GM23338 (cell line): ENCODE data around the gene TBC1D8B. TPM values are rescaled to one million over a fixed set of nuclear protein-coding genes. Genes with fewer than 3 reads are reported as not detected.

ENCODE experiments used
- ATAC-seq: fragments of 200-7000 bp; cut with Tn5 transposase; 3 replicates; pipeline ENCODE4 v1.9.1; 2020
- DNase-seq: peaks from one replicate; pipeline ENCODE4 v3.0.0-alpha.2; 2015; ENCODE audit warnings: low spot score
- H2AFZ ChIP-seq: fragments of 200-600 bp; sonication (generic); 2 replicates; pipeline ENCODE4 v1.8.0; 2016; ENCODE audit warnings: antibody characterized with exemption, mild to moderate bottlenecking, moderate library complexity
- H3F3A ChIP-seq: fragments of 200-600 bp; sonication (generic); replicated peaks from 2 replicates; pipeline ENCODE4 v1.8.0; 2017; ENCODE audit warnings: antibody characterized with exemption, mixed run types, low read depth
- H3K27ac ChIP-seq: fragments of 200-600 bp; sonication (generic); 2 replicates; pipeline ENCODE4 v1.6.1; 2016; ENCODE audit warnings: low read depth
- H3K27me3 ChIP-seq: fragments of 200-600 bp; sonication (generic); 2 replicates; pipeline ENCODE4 v1.8.0; 2016; ENCODE audit warnings: mild to moderate bottlenecking, mixed run types, moderate library complexity; ENCODE audit not compliant: insufficient read depth
- H3K36me3 ChIP-seq: fragments of 200-600 bp; sonication (generic); 2 replicates; pipeline ENCODE4 v1.8.0; 2016; ENCODE audit warnings: mild to moderate bottlenecking; ENCODE audit not compliant: insufficient read depth
- H3K4me1 ChIP-seq: fragments of 200-600 bp; sonication (generic); 2 replicates; pipeline ENCODE4 v1.8.0; 2016; ENCODE audit warnings: mild to moderate bottlenecking, moderate library complexity; ENCODE audit not compliant: insufficient read depth
- H3K4me2 ChIP-seq: fragments of 200-600 bp; sonication (generic); 2 replicates; pipeline ENCODE4 v1.7.1; 2017; ENCODE audit warnings: mixed run types
- H3K4me3 ChIP-seq: fragments of 200-600 bp; sonication (generic); 2 replicates; pipeline ENCODE4 v1.6.1; 2016; ENCODE audit warnings: mixed run types
- H3K79me2 ChIP-seq: fragments of 200-600 bp; sonication (generic); replicated peaks from 2 replicates; pipeline ENCODE4 v1.8.0; 2017; ENCODE audit warnings: mild to moderate bottlenecking; ENCODE audit not compliant: insufficient read depth
- H3K9me2 ChIP-seq: fragments of 200-600 bp; sonication (generic); 2 replicates; pipeline ENCODE4 v1.8.0; 2017; ENCODE audit not compliant: insufficient read depth
- H4K20me1 ChIP-seq: fragments of 200-600 bp; sonication (generic); replicated peaks from 2 replicates; pipeline ENCODE4 v1.8.0; 2017; ENCODE audit warnings: mild to moderate bottlenecking; ENCODE audit not compliant: insufficient read depth
- H3K27ac Mint-ChIP-seq: 2 replicates; pipeline ENCODE4 v1.8.0; 2020; ENCODE audit warnings: inconsistent platforms, mild to moderate bottlenecking, moderate library complexity, mixed read lengths
- H3K27me3 Mint-ChIP-seq: 3 replicates; pipeline ENCODE4 v1.8.0; 2022; ENCODE audit warnings: low read depth, mild to moderate bottlenecking, moderate library complexity, mixed read lengths, inconsistent platforms; ENCODE audit not compliant: insufficient read depth, poor library complexity
- H3K36me3 Mint-ChIP-seq: 3 replicates; pipeline ENCODE4 v1.8.0; 2021; ENCODE audit warnings: low read depth, mild to moderate bottlenecking, inconsistent platforms, moderate library complexity, mixed read lengths
- H3K4me1 Mint-ChIP-seq: 3 replicates; pipeline ENCODE4 v1.8.0; 2020; ENCODE audit warnings: mild to moderate bottlenecking, inconsistent platforms, mixed read lengths
- H3K4me3 Mint-ChIP-seq: 3 replicates; pipeline ENCODE4 v1.8.0; 2021; ENCODE audit warnings: moderate library complexity, mild to moderate bottlenecking, inconsistent platforms, mixed read lengths
- H3K9me3 Mint-ChIP-seq: 3 replicates; pipeline ENCODE4 v1.8.0; 2020; ENCODE audit warnings: moderate library complexity, mild to moderate bottlenecking, inconsistent platforms, mixed read lengths
- CREB1 ChIP-seq: fragments of 250-450 bp; sonication (Bioruptor Pico); IDR thresholded peaks from 2 replicates; pipeline ENCODE4 v1.5.0; 2020; ENCODE audit warnings: low read depth, mild to moderate bottlenecking, moderate library complexity
- EZH2phosphoT487 ChIP-seq: fragments of 200-600 bp; sonication (generic); IDR thresholded peaks from one replicate; pipeline ENCODE4 v1.8.1; 2018; ENCODE audit warnings: antibody characterized with exemption; ENCODE audit not compliant: unreplicated experiment
- JUNB ChIP-seq: IDR thresholded peaks from one replicate; pipeline ENCODE4 v1.6.1; 2016; ENCODE audit warnings: antibody characterized with exemption; ENCODE audit not compliant: unreplicated experiment
- POLR2AphosphoS5 ChIP-seq: IDR thresholded peaks from 2 replicates; pipeline ENCODE4 v1.6.1; 2016; ENCODE audit warnings: antibody characterized with exemption, low read depth
- STAT1 ChIP-seq: IDR thresholded peaks from one replicate; pipeline ENCODE4 v1.6.1; 2016; ENCODE audit warnings: antibody characterized with exemption; ENCODE audit not compliant: unreplicated experiment
- ZNF114 ChIP-seq: fragments of 250-450 bp; sonication (Bioruptor Pico); IDR thresholded peaks from 2 replicates; pipeline ENCODE4 v1.5.0; 2020; ENCODE audit warnings: mild to moderate bottlenecking, moderate library complexity
- ZNF331 ChIP-seq: fragments of 250-450 bp; sonication (Bioruptor Pico); IDR thresholded peaks from 2 replicates; pipeline ENCODE4 v1.5.0; 2020; ENCODE audit warnings: low read depth, mild to moderate bottlenecking, moderate library complexity
- polyA plus RNA-seq: library from polyadenylated mRNA; unstranded; fragments of >200 nt; fragmentation: Nextera tagmentation; extraction: Ambion mirVana; gene quantifications from 2 replicates; pipeline ENCODE4 v1.2.1, GENCODE V29; 2016
- total RNA-seq: library from RNA; depleted of rRNA; stranded (reverse); fragments of >200 nt; shearing (Covaris generic); gene quantifications from 2 replicates; pipeline ENCODE4 v1.2.3, GENCODE V29; 2014
- TF ChIP-seq, protein P1 (sequence below): fragments of 250-450 bp; sonication (Bioruptor Pico); IDR thresholded peaks from 2 replicates; pipeline ENCODE4 v1.5.0; 2020; ENCODE audit warnings: mild to moderate bottlenecking, moderate library complexity
- TF ChIP-seq, protein P2 (sequence below): IDR thresholded peaks from one replicate; pipeline ENCODE4 v1.6.1; 2018; ENCODE audit warnings: antibody characterized with exemption; ENCODE audit not compliant: unreplicated experiment
- TF ChIP-seq, protein P3 (sequence below): IDR thresholded peaks from 2 replicates; pipeline ENCODE4 v1.6.1; 2016; ENCODE audit warnings: antibody characterized with exemption
- TF ChIP-seq, protein P4 (sequence below), 2 experiments: fragments of 200-600 bp in 1 of 2; sonication (generic) in 1 of 2; conservative IDR thresholded peaks; 2 replicates each; pipeline versions ENCODE4 v1.5.1 to v1.6.1; 2016 to 2017; ENCODE audit warnings: antibody characterized with exemption in 2 of 2, low read depth in 2 of 2, mild to moderate bottlenecking in 2 of 2, moderate library complexity in 1 of 2

TBC1D8B gene
- total and polyA plus RNA-seq, 2 experiments from 2014 or later, result 5.5 to 7.6 TPM

DNA sequence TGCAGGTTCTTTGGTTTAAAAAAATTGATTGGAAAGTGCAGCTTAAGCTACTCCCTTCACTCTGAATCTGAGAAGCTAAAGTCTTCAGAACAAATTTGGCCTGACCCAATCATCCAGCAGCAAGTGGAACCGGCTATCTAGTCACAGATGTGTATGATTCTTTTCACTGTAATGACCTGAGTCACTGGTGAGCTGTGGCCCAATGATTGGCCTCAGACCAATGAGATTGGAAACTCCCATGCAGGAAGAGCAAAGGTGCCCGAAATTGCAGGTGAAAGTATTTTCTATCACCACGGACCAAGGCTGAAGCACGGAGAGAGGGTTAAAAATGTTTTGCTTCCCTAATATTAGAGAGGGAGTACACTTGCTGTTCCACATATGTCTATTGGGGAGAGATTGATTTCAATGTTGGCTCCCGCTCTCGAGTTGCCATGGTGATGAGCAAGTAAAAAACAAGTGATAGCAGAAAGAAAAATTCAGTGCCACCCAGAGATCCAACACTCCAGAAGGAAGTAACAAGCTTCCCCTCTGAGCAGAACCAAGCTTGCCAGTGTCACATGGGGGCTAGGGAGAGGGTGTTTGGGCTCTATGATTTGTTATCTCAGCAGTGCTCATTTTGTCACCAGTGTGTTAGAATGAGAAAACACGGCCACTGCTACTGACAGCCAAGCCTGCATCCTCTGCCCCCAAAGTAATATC, 89.4 kb downstream of the TBC1D8B start:
- H3F3A ChIP-seq, result no peaks in the 10 kb centered on the region
- H2AFZ ChIP-seq, result no peak overlapping the region
- no peak overlapping the region for H3K4me2 ChIP-seq
- Mint-ChIP-seq H3K4me1 (no peaks in the 10 kb centered on the region), H3K27ac (no peak overlapping the region), H3K36me3 (no peaks in the 10 kb centered on the region), H3K9me3 (no peaks in the 10 kb centered on the region), H3K4me3 (no peak overlapping the region), H3K27me3 (peaks cover 2% of the 10 kb centered on the region)
- DNase-seq (no peak), ATAC-seq (no peak)
- no peaks in the 10 kb centered on the region for H3K9me2 ChIP-seq
- H3K4me3 ChIP-seq, result no peak overlapping the region
- no peaks in the 10 kb centered on the region for H3K79me2 ChIP-seq
- H3K36me3 ChIP-seq, result no peaks in the 10 kb centered on the region
- TF ChIP-seq STAT1 (no peak), ZNF331 (CRISPR knock-in tag) (no peak), EZH2phosphoT487 (no peak), JUNB (no peak), POLR2AphosphoS5 (no peak), ZNF114 (CRISPR knock-in tag) (no peak), CREB1 (CRISPR knock-in tag) (no peak)
- TF ChIP-seq, protein P1, sequence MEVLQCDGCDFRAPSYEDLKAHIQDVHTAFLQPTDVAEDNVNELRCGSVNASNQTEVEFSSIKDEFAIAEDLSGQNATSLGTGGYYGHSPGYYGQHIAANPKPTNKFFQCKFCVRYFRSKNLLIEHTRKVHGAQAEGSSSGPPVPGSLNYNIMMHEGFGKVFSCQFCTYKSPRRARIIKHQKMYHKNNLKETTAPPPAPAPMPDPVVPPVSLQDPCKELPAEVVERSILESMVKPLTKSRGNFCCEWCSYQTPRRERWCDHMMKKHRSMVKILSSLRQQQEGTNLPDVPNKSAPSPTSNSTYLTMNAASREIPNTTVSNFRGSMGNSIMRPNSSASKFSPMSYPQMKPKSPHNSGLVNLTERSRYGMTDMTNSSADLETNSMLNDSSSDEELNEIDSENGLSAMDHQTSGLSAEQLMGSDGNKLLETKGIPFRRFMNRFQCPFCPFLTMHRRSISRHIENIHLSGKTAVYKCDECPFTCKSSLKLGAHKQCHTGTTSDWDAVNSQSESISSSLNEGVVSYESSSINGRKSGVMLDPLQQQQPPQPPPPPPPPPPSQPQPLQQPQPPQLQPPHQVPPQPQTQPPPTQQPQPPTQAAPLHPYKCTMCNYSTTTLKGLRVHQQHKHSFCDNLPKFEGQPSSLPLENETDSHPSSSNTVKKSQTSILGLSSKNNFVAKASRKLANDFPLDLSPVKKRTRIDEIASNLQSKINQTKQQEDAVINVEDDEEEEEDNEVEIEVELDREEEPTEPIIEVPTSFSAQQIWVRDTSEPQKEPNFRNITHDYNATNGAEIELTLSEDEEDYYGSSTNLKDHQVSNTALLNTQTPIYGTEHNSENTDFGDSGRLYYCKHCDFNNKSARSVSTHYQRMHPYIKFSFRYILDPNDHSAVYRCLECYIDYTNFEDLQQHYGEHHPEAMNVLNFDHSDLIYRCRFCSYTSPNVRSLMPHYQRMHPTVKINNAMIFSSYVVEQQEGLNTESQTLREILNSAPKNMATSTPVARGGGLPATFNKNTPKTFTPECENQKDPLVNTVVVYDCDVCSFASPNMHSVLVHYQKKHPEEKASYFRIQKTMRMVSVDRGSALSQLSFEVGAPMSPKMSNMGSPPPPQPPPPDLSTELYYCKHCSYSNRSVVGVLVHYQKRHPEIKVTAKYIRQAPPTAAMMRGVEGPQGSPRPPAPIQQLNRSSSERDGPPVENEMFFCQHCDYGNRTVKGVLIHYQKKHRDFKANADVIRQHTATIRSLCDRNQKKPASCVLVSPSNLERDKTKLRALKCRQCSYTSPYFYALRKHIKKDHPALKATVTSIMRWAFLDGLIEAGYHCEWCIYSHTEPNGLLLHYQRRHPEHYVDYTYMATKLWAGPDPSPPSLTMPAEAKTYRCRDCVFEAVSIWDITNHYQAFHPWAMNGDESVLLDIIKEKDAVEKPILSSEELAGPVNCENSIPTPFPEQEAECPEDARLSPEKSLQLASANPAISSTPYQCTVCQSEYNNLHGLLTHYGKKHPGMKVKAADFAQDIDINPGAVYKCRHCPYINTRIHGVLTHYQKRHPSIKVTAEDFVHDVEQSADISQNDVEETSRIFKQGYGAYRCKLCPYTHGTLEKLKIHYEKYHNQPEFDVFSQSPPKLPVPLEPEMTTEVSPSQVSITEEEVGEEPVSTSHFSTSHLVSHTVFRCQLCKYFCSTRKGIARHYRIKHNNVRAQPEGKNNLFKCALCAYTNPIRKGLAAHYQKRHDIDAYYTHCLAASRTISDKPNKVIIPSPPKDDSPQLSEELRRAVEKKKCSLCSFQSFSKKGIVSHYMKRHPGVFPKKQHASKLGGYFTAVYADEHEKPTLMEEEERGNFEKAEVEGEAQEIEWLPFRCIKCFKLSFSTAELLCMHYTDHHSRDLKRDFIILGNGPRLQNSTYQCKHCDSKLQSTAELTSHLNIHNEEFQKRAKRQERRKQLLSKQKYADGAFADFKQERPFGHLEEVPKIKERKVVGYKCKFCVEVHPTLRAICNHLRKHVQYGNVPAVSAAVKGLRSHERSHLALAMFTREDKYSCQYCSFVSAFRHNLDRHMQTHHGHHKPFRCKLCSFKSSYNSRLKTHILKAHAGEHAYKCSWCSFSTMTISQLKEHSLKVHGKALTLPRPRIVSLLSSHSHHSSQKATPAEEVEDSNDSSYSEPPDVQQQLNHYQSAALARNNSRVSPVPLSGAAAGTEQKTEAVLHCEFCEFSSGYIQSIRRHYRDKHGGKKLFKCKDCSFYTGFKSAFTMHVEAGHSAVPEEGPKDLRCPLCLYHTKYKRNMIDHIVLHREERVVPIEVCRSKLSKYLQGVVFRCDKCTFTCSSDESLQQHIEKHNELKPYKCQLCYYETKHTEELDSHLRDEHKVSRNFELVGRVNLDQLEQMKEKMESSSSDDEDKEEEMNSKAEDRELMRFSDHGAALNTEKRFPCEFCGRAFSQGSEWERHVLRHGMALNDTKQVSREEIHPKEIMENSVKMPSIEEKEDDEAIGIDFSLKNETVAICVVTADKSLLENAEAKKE (CRISPR knock-in tag), result no peak
- TF ChIP-seq, protein P2, sequence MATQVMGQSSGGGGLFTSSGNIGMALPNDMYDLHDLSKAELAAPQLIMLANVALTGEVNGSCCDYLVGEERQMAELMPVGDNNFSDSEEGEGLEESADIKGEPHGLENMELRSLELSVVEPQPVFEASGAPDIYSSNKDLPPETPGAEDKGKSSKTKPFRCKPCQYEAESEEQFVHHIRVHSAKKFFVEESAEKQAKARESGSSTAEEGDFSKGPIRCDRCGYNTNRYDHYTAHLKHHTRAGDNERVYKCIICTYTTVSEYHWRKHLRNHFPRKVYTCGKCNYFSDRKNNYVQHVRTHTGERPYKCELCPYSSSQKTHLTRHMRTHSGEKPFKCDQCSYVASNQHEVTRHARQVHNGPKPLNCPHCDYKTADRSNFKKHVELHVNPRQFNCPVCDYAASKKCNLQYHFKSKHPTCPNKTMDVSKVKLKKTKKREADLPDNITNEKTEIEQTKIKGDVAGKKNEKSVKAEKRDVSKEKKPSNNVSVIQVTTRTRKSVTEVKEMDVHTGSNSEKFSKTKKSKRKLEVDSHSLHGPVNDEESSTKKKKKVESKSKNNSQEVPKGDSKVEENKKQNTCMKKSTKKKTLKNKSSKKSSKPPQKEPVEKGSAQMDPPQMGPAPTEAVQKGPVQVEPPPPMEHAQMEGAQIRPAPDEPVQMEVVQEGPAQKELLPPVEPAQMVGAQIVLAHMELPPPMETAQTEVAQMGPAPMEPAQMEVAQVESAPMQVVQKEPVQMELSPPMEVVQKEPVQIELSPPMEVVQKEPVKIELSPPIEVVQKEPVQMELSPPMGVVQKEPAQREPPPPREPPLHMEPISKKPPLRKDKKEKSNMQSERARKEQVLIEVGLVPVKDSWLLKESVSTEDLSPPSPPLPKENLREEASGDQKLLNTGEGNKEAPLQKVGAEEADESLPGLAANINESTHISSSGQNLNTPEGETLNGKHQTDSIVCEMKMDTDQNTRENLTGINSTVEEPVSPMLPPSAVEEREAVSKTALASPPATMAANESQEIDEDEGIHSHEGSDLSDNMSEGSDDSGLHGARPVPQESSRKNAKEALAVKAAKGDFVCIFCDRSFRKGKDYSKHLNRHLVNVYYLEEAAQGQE, result no peak
- TF ChIP-seq, protein P3, sequence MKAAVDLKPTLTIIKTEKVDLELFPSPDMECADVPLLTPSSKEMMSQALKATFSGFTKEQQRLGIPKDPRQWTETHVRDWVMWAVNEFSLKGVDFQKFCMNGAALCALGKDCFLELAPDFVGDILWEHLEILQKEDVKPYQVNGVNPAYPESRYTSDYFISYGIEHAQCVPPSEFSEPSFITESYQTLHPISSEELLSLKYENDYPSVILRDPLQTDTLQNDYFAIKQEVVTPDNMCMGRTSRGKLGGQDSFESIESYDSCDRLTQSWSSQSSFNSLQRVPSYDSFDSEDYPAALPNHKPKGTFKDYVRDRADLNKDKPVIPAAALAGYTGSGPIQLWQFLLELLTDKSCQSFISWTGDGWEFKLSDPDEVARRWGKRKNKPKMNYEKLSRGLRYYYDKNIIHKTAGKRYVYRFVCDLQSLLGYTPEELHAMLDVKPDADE, result no peak
- TF ChIP-seq, protein P4, sequence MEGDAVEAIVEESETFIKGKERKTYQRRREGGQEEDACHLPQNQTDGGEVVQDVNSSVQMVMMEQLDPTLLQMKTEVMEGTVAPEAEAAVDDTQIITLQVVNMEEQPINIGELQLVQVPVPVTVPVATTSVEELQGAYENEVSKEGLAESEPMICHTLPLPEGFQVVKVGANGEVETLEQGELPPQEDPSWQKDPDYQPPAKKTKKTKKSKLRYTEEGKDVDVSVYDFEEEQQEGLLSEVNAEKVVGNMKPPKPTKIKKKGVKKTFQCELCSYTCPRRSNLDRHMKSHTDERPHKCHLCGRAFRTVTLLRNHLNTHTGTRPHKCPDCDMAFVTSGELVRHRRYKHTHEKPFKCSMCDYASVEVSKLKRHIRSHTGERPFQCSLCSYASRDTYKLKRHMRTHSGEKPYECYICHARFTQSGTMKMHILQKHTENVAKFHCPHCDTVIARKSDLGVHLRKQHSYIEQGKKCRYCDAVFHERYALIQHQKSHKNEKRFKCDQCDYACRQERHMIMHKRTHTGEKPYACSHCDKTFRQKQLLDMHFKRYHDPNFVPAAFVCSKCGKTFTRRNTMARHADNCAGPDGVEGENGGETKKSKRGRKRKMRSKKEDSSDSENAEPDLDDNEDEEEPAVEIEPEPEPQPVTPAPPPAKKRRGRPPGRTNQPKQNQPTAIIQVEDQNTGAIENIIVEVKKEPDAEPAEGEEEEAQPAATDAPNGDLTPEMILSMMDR (conservative IDR thresholded peaks at IDR 0.05; ENCODE audit: low read depth in 2 of 2), result no peak
- H3K27me3 ChIP-seq, result no peaks in the 10 kb centered on the region
- H3K27ac ChIP-seq, result no peak overlapping the region
- no peaks in the 10 kb centered on the region for H4K20me1 ChIP-seq
- H3K4me1 ChIP-seq, result no peaks in the 10 kb centered on the region
